ENCODE results near the gene EFHC1. TPM values are rescaled to one million over a fixed set of nuclear protein-coding genes. Genes with fewer than 3 reads are reported as not detected.
"Not testable (repeated sequence)": the region's sequence is repeated elsewhere in the genome, so short reads cannot be mapped to it uniquely, and the experiment has no call there.

Gene EFHC1
- total RNA-seq, 1 experiment from 2014 or later, result 15.5 TPM

DNA sequence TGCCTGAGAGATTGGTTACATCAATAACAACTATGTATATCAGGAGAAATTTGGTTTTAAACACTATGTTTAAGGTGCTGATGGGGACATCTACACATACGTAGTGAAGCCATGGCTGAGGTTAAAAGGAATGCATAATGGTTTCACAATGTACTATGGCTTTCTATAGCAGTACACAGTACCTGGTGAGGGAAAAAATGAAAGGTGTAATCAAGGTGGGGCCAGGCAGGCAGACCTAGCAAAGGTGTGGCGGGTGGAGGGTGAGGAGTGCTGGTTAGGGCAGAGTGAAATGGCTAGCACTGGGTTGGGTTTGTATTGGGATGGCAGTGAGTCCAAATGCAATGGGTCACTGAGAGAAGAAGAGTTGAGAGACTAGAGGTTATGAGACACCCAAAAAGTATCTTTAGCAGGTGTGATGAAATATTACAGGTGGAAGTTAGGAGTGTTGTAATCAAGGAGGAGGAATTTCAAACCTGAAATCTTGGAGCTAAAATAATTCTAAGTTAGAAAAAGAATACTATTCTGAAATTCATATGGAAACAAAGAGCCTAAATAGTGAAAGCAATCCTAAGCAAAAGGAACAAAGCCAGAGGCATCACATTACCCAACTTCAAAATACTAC lies 35.9 kb upstream of the EFHC1 start (continued):
- TF ChIP-seq ATF2 (CRISPR knock-in tag; IDR thresholded peaks at IDR 0.05; ENCODE audit: borderline replicate concordance, low read depth) (no peak), ARID4B (CRISPR knock-in tag; IDR thresholded peaks at IDR 0.05; ENCODE audit: borderline replicate concordance) (no peak), CREM (CRISPR knock-in tag; IDR thresholded peaks at IDR 0.05) (no peak), GTF2I (CRISPR knock-in tag; conservative IDR thresholded peaks at IDR 0.05) (no peak), ESRRA (CRISPR knock-in tag; IDR thresholded peaks at IDR 0.05; ENCODE audit: borderline replicate concordance) (no peak), RORB (CRISPR knock-in tag; IDR thresholded peaks at IDR 0.05) (no peak), ZNF219 (CRISPR knock-in tag; IDR thresholded peaks at IDR 0.05; ENCODE audit: borderline replicate concordance) (no peak)
- TF ChIP-seq, protein P1, sequence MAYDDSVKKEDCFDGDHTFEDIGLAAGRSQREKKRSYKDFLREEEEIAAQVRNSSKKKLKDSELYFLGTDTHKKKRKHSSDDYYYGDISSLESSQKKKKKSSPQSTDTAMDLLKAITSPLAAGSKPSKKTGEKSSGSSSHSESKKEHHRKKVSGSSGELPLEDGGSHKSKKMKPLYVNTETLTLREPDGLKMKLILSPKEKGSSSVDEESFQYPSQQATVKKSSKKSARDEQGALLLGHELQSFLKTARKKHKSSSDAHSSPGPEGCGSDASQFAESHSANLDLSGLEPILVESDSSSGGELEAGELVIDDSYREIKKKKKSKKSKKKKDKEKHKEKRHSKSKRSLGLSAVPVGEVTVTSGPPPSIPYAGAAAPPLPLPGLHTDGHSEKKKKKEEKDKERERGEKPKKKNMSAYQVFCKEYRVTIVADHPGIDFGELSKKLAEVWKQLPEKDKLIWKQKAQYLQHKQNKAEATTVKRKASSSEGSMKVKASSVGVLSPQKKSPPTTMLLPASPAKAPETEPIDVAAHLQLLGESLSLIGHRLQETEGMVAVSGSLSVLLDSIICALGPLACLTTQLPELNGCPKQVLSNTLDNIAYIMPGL (CRISPR knock-in tag; IDR thresholded peaks at IDR 0.05), result no peak

DNA sequence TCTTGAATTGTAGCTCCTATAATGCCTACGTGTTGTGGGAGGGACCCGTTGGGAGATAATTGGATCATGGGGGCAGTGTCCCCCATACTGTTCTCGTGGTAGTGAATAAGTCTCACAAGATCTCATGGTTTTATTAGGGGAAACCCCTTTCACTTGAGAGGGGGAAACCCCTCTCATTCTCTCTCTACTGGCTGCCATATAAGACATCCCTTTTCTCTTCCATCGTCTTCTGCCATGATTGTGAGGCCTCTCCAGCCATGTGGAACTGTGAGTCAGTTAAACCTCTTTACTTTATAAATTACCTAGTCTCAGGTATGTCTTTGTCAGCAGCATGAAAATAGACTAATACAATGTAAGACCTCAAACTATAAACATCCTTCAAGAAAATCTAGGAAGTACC lies 35.1 kb upstream of the EFHC1 start:
- TF ChIP-seq ARID4B (CRISPR knock-in tag; IDR thresholded peaks at IDR 0.05; ENCODE audit: borderline replicate concordance), result no peak
- TF ChIP-seq E2F1 (CRISPR knock-in tag; IDR thresholded peaks at IDR 0.05), result no peak
- no peak for TF ChIP-seq NR1H2 (CRISPR knock-in tag; IDR thresholded peaks at IDR 0.05)
- Mint-ChIP-seq H3K9me3 (peaks cover 44% of the 10 kb centered on the region), H3K4me1 (no peaks in the 10 kb centered on the region), H3K27ac (no peak overlapping the region), H3K27me3 (ENCODE audit: low read depth) (no peaks in the 10 kb centered on the region), H3K4me3 (no peak overlapping the region), H3K36me3 (peaks cover 22% of the 10 kb centered on the region)
- no peak for DNase-seq (ENCODE audit: low spot score)
- ATAC-seq, result no peak
- ChIA-PET CTCF (no interaction called here), POLR2A (no interaction called here)

- DNase-seq (ENCODE audit: low spot score); H3K27ac Mint-ChIP-seq; H3K4me3 Mint-ChIP-seq; POLR2A ChIA-PET; H3K27me3 Mint-ChIP-seq (ENCODE audit: low read depth); ATAC-seq; H3K4me1 Mint-ChIP-seq: not testable (repeated sequence)
- CTCF ChIA-PET, result interaction anchor here (2.2 kb wide), 1 partner anchor 12 kb away, joined by 5 read pairs; no protein-coding TSS in a partner anchor
- H3K9me3 Mint-ChIP-seq, result peaks cover 38% of the 10 kb centered on the region
- peaks cover 20% of the 10 kb centered on the region for H3K36me3 Mint-ChIP-seq
These were observed 32.0 kb upstream of the EFHC1 start for GRCh38 chr6:52388119-52388518.

Data from WTC11 (cell line).